ENCODE data around the gene SCN4A. TPM values are rescaled to one million over a fixed set of nuclear protein-coding genes. Genes with fewer than 3 reads are reported as not detected.

Gene SCN4A
- total RNA-seq, 1 experiment from 2014 or later: not detected

- 0 out of 2 replicates have a peak within 1 kb of the TSS, but pooled peaks have one; percentile 18 for H3K9ac ChIP-seq (ENCODE audit: low read length)
- no peaks in the 10 kb centered on the region for H3K9me3 ChIP-seq (ENCODE audit: low read length)
- peak within 1 kb of the TSS; percentile 75 for H3K4me3 ChIP-seq (ENCODE audit: low read length)
- DNase-seq (peak; percentile 72), ATAC-seq (peak; percentile 91)
- CTCF ChIA-PET: interaction anchor here (0.5 kb wide), 1 partner anchor 287 kb away, joined by 3 read pairs; no protein-coding TSS in a partner anchor
- H3F3A ChIP-seq (ENCODE audit: low read length, unreplicated experiment): no peaks in the 10 kb centered on the region
- no TSS peak for BruUV-seq (replicated peaks)
- H3K36me3 ChIP-seq (ENCODE audit: low read depth, low read length): no peaks in the 10 kb centered on the region
- TF ChIP-seq EZH2 (IDR thresholded peaks at IDR 0.05; ENCODE audit: low read length, unreplicated experiment) (no peak), EZH2phosphoT487 (IDR thresholded peaks at IDR 0.05; ENCODE audit: borderline replicate concordance, low read length) (no peak), CTCF (conservative IDR thresholded peaks at IDR 0.05; ENCODE audit: low read depth, low read length) (no peak)
- no peaks in the 10 kb centered on the region for H3K4me1 ChIP-seq (ENCODE audit: insufficient read depth, low read length)
- POLR2A ChIA-PET (ENCODE audit: unreplicated experiment): interaction anchor here (0.6 kb wide), 1 partner anchor 13 kb away, joined by 4 read pairs; no protein-coding TSS in a partner anchor
- intact Hi-C loops (cut with micrococcal nuclease): no loop called here
- H3K4me2 ChIP-seq (ENCODE audit: low read length): peak within 1 kb of the TSS; percentile 89
- H3K79me2 ChIP-seq (ENCODE audit: low read length): no peaks in the 10 kb centered on the region
- no peaks in the 10 kb centered on the region for H3K9me2 ChIP-seq (replicated peaks; ENCODE audit: low read length)
- H2AFZ ChIP-seq (ENCODE audit: low read length): peak within 1 kb of the TSS; percentile 94
- no peaks in the 10 kb centered on the region for H4K20me1 ChIP-seq (ENCODE audit: low read length)
- no peak within 1 kb of the TSS for H3K27ac ChIP-seq (ENCODE audit: low read length)
- H3K27me3 ChIP-seq (ENCODE audit: low read length): 0 out of 2 replicates have a peak, but pooled peaks cover 7% of the 10 kb centered on the region
These were observed 25.5 kb upstream of the SCN4A start, which contains the start of gene PRR29 for GRCh38 chr17:63998050-63998720. TSS of gene PRR29 (plus strand) at chr17:63998351. CDS start at chr17:63998365, 14 bp downstream.

DNA sequence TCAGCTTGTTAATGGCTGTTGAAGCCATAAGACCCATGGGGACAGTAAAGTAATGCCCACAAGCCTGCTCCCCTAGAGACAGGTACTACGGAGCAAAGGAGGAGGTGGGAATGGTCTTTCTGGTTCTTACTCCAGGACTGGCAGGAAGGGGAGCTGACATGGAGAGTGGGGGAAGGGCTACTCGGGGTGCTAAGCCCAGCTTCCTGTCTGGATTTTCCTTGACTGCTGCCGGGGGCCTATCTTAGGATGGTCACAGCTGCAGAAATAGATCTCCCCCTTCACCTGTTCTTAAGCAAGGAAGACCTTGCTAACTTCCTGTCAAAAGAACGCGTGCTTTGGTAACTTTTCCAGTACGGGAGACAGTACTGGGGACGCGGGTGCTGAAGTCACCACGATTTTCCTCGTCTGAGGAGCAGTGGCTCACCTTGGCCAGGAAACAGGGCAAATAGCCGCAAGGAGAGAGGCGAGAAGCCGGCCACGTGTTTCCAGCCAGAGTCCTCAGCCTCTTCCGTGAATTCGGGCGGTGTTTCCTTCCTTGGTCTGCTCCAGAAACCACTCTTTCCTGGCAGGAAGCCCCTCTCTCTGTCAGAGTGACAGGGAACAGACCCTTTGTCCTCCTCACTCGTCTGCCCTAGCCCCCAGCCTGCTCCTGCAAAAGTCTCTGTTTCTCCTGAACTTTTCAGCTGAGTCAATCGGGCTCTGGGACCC, 24.8 kb upstream of the SCN4A start:
- Histone ChIP-seq H3K27me3 (ENCODE audit: low read length) (peaks cover 10% of the 10 kb centered on the region; the same call in 1 of the 2 replicates), H4K20me1 (ENCODE audit: low read length) (no peaks in the 10 kb centered on the region), H3K4me3 (ENCODE audit: low read length) (peak overlapping the region; percentile 75), H3K9ac (ENCODE audit: low read length) (no peak overlapping the region), H3K4me1 (ENCODE audit: insufficient read depth, low read length) (no peaks in the 10 kb centered on the region), H3K36me3 (ENCODE audit: low read depth, low read length) (no peaks in the 10 kb centered on the region), H2AFZ (ENCODE audit: low read length) (peak overlapping the region; percentile 94), H3K79me2 (ENCODE audit: low read length) (no peaks in the 10 kb centered on the region), H3K9me2 (replicated peaks; ENCODE audit: low read length) (no peaks in the 10 kb centered on the region), H3K9me3 (ENCODE audit: low read length) (no peaks in the 10 kb centered on the region), H3K27ac (ENCODE audit: low read length) (no peak overlapping the region), H3F3A (ENCODE audit: low read length, unreplicated experiment) (no peaks in the 10 kb centered on the region), H3K4me2 (ENCODE audit: low read length) (peak overlapping the region; percentile 89)
- no peak for ATAC-seq
- intact Hi-C loops (cut with micrococcal nuclease): no loop called here
- DNase-seq: no peak
- TF ChIP-seq EZH2 (IDR thresholded peaks at IDR 0.05; ENCODE audit: low read length, unreplicated experiment): no peak
- TF ChIP-seq EZH2phosphoT487 (IDR thresholded peaks at IDR 0.05; ENCODE audit: borderline replicate concordance, low read length): no peak
- TF ChIP-seq CTCF (conservative IDR thresholded peaks at IDR 0.05; ENCODE audit: low read depth, low read length): no peak
- ChIA-PET CTCF (no interaction called here), POLR2A (ENCODE audit: unreplicated experiment) (no interaction called here)
- no TSS peak for BruUV-seq (replicated peaks)

All from PC-3 (cell line).